Effector memory CD8-positive, alpha-beta T cell (primary cell): ENCODE results near the gene SCNM1.
"Not testable (repeated sequence)": the region's sequence is repeated elsewhere in the genome, so short reads cannot be mapped to it uniquely, and the experiment has no call there.

Source experiments
- ATAC-seq: fragments of 150-1000 bp; cut with Tn5 transposase; replicated peaks from 2 replicates; pipeline ENCODE4 v1.10.0; 2021; ENCODE audit warnings: mild to moderate bottlenecking, moderate library complexity
- DNase-seq, 3 experiments: peaks; one replicate each; pipeline ENCODE4 v3.0.0; 2021
- H3K27ac Mint-ChIP-seq, 2 donors: one replicate each; pipeline ENCODE4 v1.8.0; 2022; ENCODE audit warnings: mild to moderate bottlenecking in 2 of 2, mixed read lengths in 2 of 2, moderate library complexity in 2 of 2
- H3K27me3 Mint-ChIP-seq, 2 donors: one replicate each; pipeline ENCODE4 v1.8.0; 2022; ENCODE audit warnings: mixed read lengths in 2 of 2
- H3K36me3 Mint-ChIP-seq: one replicate; pipeline ENCODE4 v1.8.0; 2022; ENCODE audit warnings: mild to moderate bottlenecking, moderate library complexity, mixed read lengths; ENCODE audit not compliant: insufficient read depth
- H3K4me1 Mint-ChIP-seq, 2 donors: one replicate each; pipeline ENCODE4 v1.8.0; 2022; ENCODE audit warnings: low read depth in 2 of 2, mixed read lengths in 2 of 2
- H3K4me3 Mint-ChIP-seq, 2 donors: one replicate each; pipeline ENCODE4 v1.8.0; 2022; ENCODE audit warnings: mild to moderate bottlenecking in 2 of 2, mixed read lengths in 2 of 2, moderate library complexity in 2 of 2
- H3K9me3 Mint-ChIP-seq, 2 donors: one replicate each; pipeline ENCODE4 v1.8.0; 2022; ENCODE audit warnings: mixed read lengths in 2 of 2

SCNM1 gene

GRCh38 chr1:151158751-151159251 lies 7.1 kb upstream of the SCNM1 start:
- Mint-ChIP-seq H3K9me3 (no peaks in the 10 kb centered on the region), H3K27me3 (no peaks in the 10 kb centered on the region), H3K4me3 (peak overlapping the region; percentile 93 to 99), H3K4me1 (peaks cover 33 to 54% of the 10 kb centered on the region in 2 donors), H3K36me3 (peaks cover 16% of the 10 kb centered on the region), H3K27ac (peak overlapping the region; percentile 73 to 90)
- ATAC-seq = no peak
- DNase-seq = no peak

- H3K27me3 Mint-ChIP-seq = no peaks in the 10 kb centered on the region
- peak overlapping the region; percentile 63 to 93 for H3K4me3 Mint-ChIP-seq
- H3K4me1 Mint-ChIP-seq = peaks cover 33 to 54% of the 10 kb centered on the region in 2 donors
- no peaks in the 10 kb centered on the region for H3K9me3 Mint-ChIP-seq
- ATAC-seq = no peak
- peaks cover 16% of the 10 kb centered on the region for H3K36me3 Mint-ChIP-seq
- H3K27ac Mint-ChIP-seq = peak overlapping the region; percentile 73 to 90
- DNase-seq = no peak
These were observed 6.6 kb upstream of the SCNM1 start for GRCh38 chr1:151159373-151159772.

GRCh38 chr1:151164732-151165280 lies 1.1 kb upstream of the SCNM1 start:
- Mint-ChIP-seq H3K27me3 (no peaks in the 10 kb centered on the region), H3K4me1 (peaks cover 20 to 45% of the 10 kb centered on the region in 2 donors), H3K9me3 (no peaks in the 10 kb centered on the region), H3K27ac (peak overlapping the region in 1 of 2 donors; percentile 96), H3K4me3 (peak overlapping the region; percentile 90 to 91), H3K36me3 (peaks cover 42% of the 10 kb centered on the region)
- DNase-seq (no peak), ATAC-seq (no peak)

GRCh38 chr1:151165281-151165737 lies 635 bp upstream of the SCNM1 start:
- peak overlapping the region; percentile 93 to 96 for H3K27ac Mint-ChIP-seq
- peak overlapping the region; percentile 90 to 91 for H3K4me3 Mint-ChIP-seq
- no peaks in the 10 kb centered on the region for H3K27me3 Mint-ChIP-seq
- H3K36me3 Mint-ChIP-seq = peaks cover 46% of the 10 kb centered on the region
- DNase-seq = peak in 1 of 3 experiments; percentile 8
- no peak for ATAC-seq
- no peaks in the 10 kb centered on the region for H3K9me3 Mint-ChIP-seq
- peaks cover 17 to 44% of the 10 kb centered on the region in 2 donors for H3K4me1 Mint-ChIP-seq

- ATAC-seq (no peak), DNase-seq (no peak)
- peak overlapping the region; percentile 90 to 91 for H3K4me3 Mint-ChIP-seq
- H3K36me3 Mint-ChIP-seq = peaks cover 49% of the 10 kb centered on the region
- H3K4me1 Mint-ChIP-seq = peaks cover 17 to 38% of the 10 kb centered on the region in 2 donors
- H3K27me3 Mint-ChIP-seq = no peaks in the 10 kb centered on the region
- no peaks in the 10 kb centered on the region for H3K9me3 Mint-ChIP-seq
- H3K27ac Mint-ChIP-seq = peak overlapping the region; percentile 93 to 96
These were observed 587 bp downstream of the SCNM1 start for GRCh38 chr1:151166505-151166956.

GRCh38 chr1:151167116-151167515 lies 1.2 kb downstream of the SCNM1 start:
- Mint-ChIP-seq H3K36me3 (peaks cover 49% of the 10 kb centered on the region), H3K9me3 (no peaks in the 10 kb centered on the region), H3K4me3 (peak overlapping the region; percentile 90 to 91)

GRCh38 chr1:151171190-151171589 lies 5.2 kb downstream of the SCNM1 start:
- DNase-seq (no peak), ATAC-seq (no peak)
- peaks cover 8 to 17% of the 10 kb centered on the region in 2 donors for H3K4me1 Mint-ChIP-seq
- no peaks in the 10 kb centered on the region for H3K27me3 Mint-ChIP-seq
- H3K9me3 Mint-ChIP-seq = no peaks in the 10 kb centered on the region
- no peak overlapping the region for H3K27ac Mint-ChIP-seq
- H3K36me3 Mint-ChIP-seq = peaks cover 52% of the 10 kb centered on the region
- H3K4me3 Mint-ChIP-seq = no peak overlapping the region

More at GRCh38 chr1:151167116-151167515, 1.2 kb downstream of the SCNM1 start:
- no peak for DNase-seq
- H3K27me3 Mint-ChIP-seq = no peaks in the 10 kb centered on the region
- peak overlapping the region; percentile 49 to 96 for H3K27ac Mint-ChIP-seq
- no peak for ATAC-seq
- peaks cover 15 to 33% of the 10 kb centered on the region in 2 donors for H3K4me1 Mint-ChIP-seq

- Mint-ChIP-seq H3K27ac (peak overlapping the region in 1 of 2 donors; percentile 59), H3K9me3 (no peaks in the 10 kb centered on the region), H3K4me3 (no peak overlapping the region), H3K36me3 (peaks cover 50% of the 10 kb centered on the region), H3K4me1 (peaks cover 1 to 7% of the 10 kb centered on the region in 2 donors), H3K27me3 (no peaks in the 10 kb centered on the region)
- no peak for ATAC-seq
- DNase-seq = no peak
These were observed 9.2 kb downstream of the SCNM1 start for GRCh38 chr1:151175041-151175741.

GRCh38 chr1:151175863-151176262 lies 9.9 kb downstream of the SCNM1 start, which contains the start of gene TMOD4:
TSS of gene TMOD4 (minus strand) at chr1:151175981. CDS start at chr1:151174875, 1,106 bp downstream.
- DNase-seq (no peak), ATAC-seq (no peak)
- Mint-ChIP-seq H3K27me3 (no peaks in the 10 kb centered on the region), H3K4me3 (no peak within 1 kb of the TSS), H3K36me3 (peaks cover 53% of the 10 kb centered on the region), H3K4me1 (peaks cover 1 to 10% of the 10 kb centered on the region in 2 donors), H3K27ac (peak within 1 kb of the TSS in 1 of 2 donors; percentile 59), H3K9me3 (no peaks in the 10 kb centered on the region)

- ATAC-seq (no peak), DNase-seq (no peak)
- H3K4me3 Mint-ChIP-seq = no peak overlapping the region
- H3K27ac Mint-ChIP-seq = no peak overlapping the region
- H3K27me3 Mint-ChIP-seq = no peaks in the 10 kb centered on the region
- peaks cover 60% of the 10 kb centered on the region for H3K36me3 Mint-ChIP-seq
- peaks cover 1 to 11% of the 10 kb centered on the region in 2 donors for H3K4me1 Mint-ChIP-seq
- no peaks in the 10 kb centered on the region for H3K9me3 Mint-ChIP-seq
These were observed 10.6 kb downstream of the SCNM1 start for GRCh38 chr1:151176514-151177045.

GRCh38 chr1:151184211-151184610 lies 18.3 kb downstream of the SCNM1 start:
- Mint-ChIP-seq H3K9me3 (no peaks in the 10 kb centered on the region), H3K36me3 (peaks cover 70% of the 10 kb centered on the region), H3K27ac (peak overlapping the region in 1 of 2 donors; percentile 2), H3K27me3 (no peaks in the 10 kb centered on the region), H3K4me1 (peaks cover 18 to 29% of the 10 kb centered on the region in 2 donors), H3K4me3 (no peak overlapping the region)
- DNase-seq (no peak), ATAC-seq (no peak)

GRCh38 chr1:151187205-151187604 lies 21.3 kb downstream of the SCNM1 start:
- Mint-ChIP-seq H3K27ac (no peak overlapping the region), H3K36me3 (peaks cover 47% of the 10 kb centered on the region), H3K9me3 (no peaks in the 10 kb centered on the region), H3K4me1 (peaks cover 29 to 37% of the 10 kb centered on the region in 2 donors), H3K4me3 (no peak overlapping the region), H3K27me3 (no peaks in the 10 kb centered on the region)
- DNase-seq (no peak), ATAC-seq (no peak)

GRCh38 chr1:151188667-151189066 lies 22.7 kb downstream of the SCNM1 start:
- not testable (repeated sequence) for H3K27me3 Mint-ChIP-seq

More at GRCh38 chr1:151188667-151189066, 22.7 kb downstream of the SCNM1 start:
- not testable (repeated sequence) for H3K9me3 Mint-ChIP-seq, ATAC-seq, DNase-seq
- H3K4me1 Mint-ChIP-seq = peaks cover 29 to 30% of the 10 kb centered on the region in 2 donors
- H3K36me3 Mint-ChIP-seq = peaks cover 32% of the 10 kb centered on the region
- H3K27ac Mint-ChIP-seq = peak overlapping the region; percentile 97 to 99
- peak overlapping the region; percentile 98 to 100 for H3K4me3 Mint-ChIP-seq
